Testis (tissue), 2 donors: ENCODE data around the gene C19orf67.

Source experiments
- CTCF ChIP-seq, 3 experiments: fragments of 450-650 bp in 2 of 3; fragments of 200-600 bp in 1 of 3; sonication (generic) in 1 of 3; IDR thresholded peaks; one replicate each; pipeline ENCODE4 v1.5.1; 2016 to 2019; ENCODE audit warnings: antibody characterized with exemption in 3 of 3, mild to moderate bottlenecking in 2 of 3, moderate library complexity in 1 of 3
- POLR2A ChIP-seq: fragments of 450-650 bp; IDR thresholded peaks from one replicate; pipeline ENCODE4 v1.6.1; 2017; ENCODE audit warnings: antibody characterized with exemption, mild to moderate bottlenecking, moderate library complexity

DNA sequence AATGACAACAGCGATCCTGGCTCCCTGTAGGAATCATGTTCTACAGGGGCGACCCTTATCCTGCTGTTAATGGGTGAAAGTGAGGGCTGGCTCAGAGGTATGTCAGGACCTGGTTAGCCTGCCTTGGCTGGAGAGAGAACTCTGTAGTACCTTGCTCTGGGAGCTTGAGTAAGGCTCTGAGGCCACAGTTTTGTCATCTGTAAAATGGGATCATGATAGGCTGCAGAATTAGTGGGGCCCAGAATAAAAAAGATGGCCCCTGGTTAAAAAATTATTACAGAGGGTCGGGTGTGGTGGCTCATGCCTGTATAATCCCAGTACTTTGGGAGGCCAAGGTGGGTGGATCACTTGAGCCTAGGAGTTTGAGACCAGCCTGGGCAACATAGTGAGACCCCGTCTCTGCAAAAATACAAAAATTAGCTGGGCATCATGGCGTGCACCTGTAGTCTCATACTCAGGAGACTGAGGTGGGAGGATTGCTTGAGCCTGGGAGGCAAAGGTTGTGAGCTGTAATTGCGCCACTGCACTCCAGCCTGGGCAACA lies 15.5 kb upstream of the C19orf67 start:
- TF ChIP-seq CTCF (IDR thresholded peaks at IDR 0.05): no peak
- TF ChIP-seq POLR2A: no peak
